WTC11 (cell line): Measurements from ENCODE around the gene AVPR1B. TPM values are rescaled to one million over a fixed set of nuclear protein-coding genes. Genes with fewer than 3 reads are reported as not detected.

Experiments used
- CDX4 ChIP-seq: fragments of 250-450 bp; sonication (Bioruptor Pico); IDR thresholded peaks from 2 replicates; pipeline ENCODE4 v1.9.0; 2021; ENCODE audit warnings: moderate library complexity, mild to moderate bottlenecking, inconsistent platforms, borderline replicate concordance
- CREB1 ChIP-seq: sonication (generic); formaldehyde crosslinking; IDR thresholded peaks from 2 replicates; pipeline ENCODE4 v1.8.0; 2023; ENCODE audit warnings: mild to moderate bottlenecking, missing genetic modification reagents
- ELF4 ChIP-seq: sonication (generic); formaldehyde crosslinking; IDR thresholded peaks from 2 replicates; pipeline ENCODE4 v1.8.1; 2022; ENCODE audit warnings: low read depth, mild to moderate bottlenecking, moderate library complexity, missing genetic modification reagents
- EMX1 ChIP-seq: fragments of 250-450 bp; sonication (Bioruptor Pico); IDR thresholded peaks from 2 replicates; pipeline ENCODE4 v1.8.0; 2021; ENCODE audit warnings: mild to moderate bottlenecking
- ESRRA ChIP-seq: sonication (generic); formaldehyde crosslinking; IDR thresholded peaks from 2 replicates; pipeline ENCODE4 v1.8.1; 2022; ENCODE audit warnings: mild to moderate bottlenecking, missing genetic modification reagents, borderline replicate concordance
- FOXK1 ChIP-seq: sonication (generic); formaldehyde crosslinking; IDR thresholded peaks from 2 replicates; pipeline ENCODE4 v1.8.0; 2022; ENCODE audit warnings: mild to moderate bottlenecking, moderate library complexity, missing genetic modification reagents
- GABPB1 ChIP-seq: sonication (generic); formaldehyde crosslinking; IDR thresholded peaks from 2 replicates; pipeline ENCODE4 v1.8.1; 2023; ENCODE audit warnings: mild to moderate bottlenecking, missing genetic modification reagents
- GTF2I ChIP-seq: fragments of 250-450 bp; sonication (Bioruptor Pico); conservative IDR thresholded peaks from 2 replicates; pipeline ENCODE4 v1.4.0; 2021; ENCODE audit warnings: mild to moderate bottlenecking
- MYBL2 ChIP-seq: sonication (generic); formaldehyde crosslinking; IDR thresholded peaks from 2 replicates; pipeline ENCODE4 v1.8.1; 2023; ENCODE audit warnings: mild to moderate bottlenecking, moderate library complexity, missing genetic modification reagents
- NR3C1 ChIP-seq: sonication (generic); formaldehyde crosslinking; conservative IDR thresholded peaks from 2 replicates; pipeline ENCODE4 v1.8.1; 2023; ENCODE audit warnings: low read depth, mild to moderate bottlenecking, missing genetic modification reagents
- RORB ChIP-seq: fragments of 250-450 bp; sonication (Bioruptor Pico); IDR thresholded peaks from 2 replicates; pipeline ENCODE4 v1.9.0; 2021; ENCODE audit warnings: mild to moderate bottlenecking
- ZBTB21 ChIP-seq: sonication (generic); formaldehyde crosslinking; IDR thresholded peaks from 2 replicates; pipeline ENCODE4 v1.8.1; 2023; ENCODE audit warnings: mild to moderate bottlenecking, missing genetic modification reagents, borderline replicate concordance
- ZNF121 ChIP-seq: sonication (generic); formaldehyde crosslinking; IDR thresholded peaks from 2 replicates; pipeline ENCODE4 v1.8.0; 2023; ENCODE audit warnings: missing genetic modification reagents
- ZNF138 ChIP-seq: sonication (generic); formaldehyde crosslinking; conservative IDR thresholded peaks from 2 replicates; pipeline ENCODE4 v1.8.1; 2022; ENCODE audit warnings: mild to moderate bottlenecking, moderate library complexity, missing genetic modification reagents
- ZNF317 ChIP-seq: sonication (generic); formaldehyde crosslinking; IDR thresholded peaks from 2 replicates; pipeline ENCODE4 v1.8.1; 2023; ENCODE audit warnings: low read depth, mild to moderate bottlenecking, moderate library complexity, missing genetic modification reagents, borderline replicate concordance
- ZNF416 ChIP-seq: fragments of 250-450 bp; sonication (Bioruptor Pico); IDR thresholded peaks from 2 replicates; pipeline ENCODE4 v1.9.0; 2021; ENCODE audit warnings: mild to moderate bottlenecking, inconsistent platforms
- ZNF532 ChIP-seq: fragments of 250-450 bp; sonication (Bioruptor Pico); IDR thresholded peaks from 2 replicates; pipeline ENCODE4 v1.9.0; 2021; ENCODE audit warnings: mild to moderate bottlenecking, borderline replicate concordance
- total RNA-seq: library from RNA; stranded (reverse); gene quantifications from 3 replicates; pipeline ENCODE4 v1.2.3, GENCODE V29; 2021
- TF ChIP-seq, protein P1 (sequence below): sonication (generic); formaldehyde crosslinking; IDR thresholded peaks from 2 replicates; pipeline ENCODE4 v1.8.0; 2022; ENCODE audit warnings: missing genetic modification reagents
- TF ChIP-seq, protein P2 (sequence below): sonication (generic); formaldehyde crosslinking; IDR thresholded peaks from 2 replicates; pipeline ENCODE4 v1.8.0; 2022; ENCODE audit warnings: mild to moderate bottlenecking, missing genetic modification reagents
- TF ChIP-seq, protein P3 (sequence below): sonication (generic); formaldehyde crosslinking; IDR thresholded peaks from 2 replicates; pipeline ENCODE4 v1.8.0; 2022; ENCODE audit warnings: mild to moderate bottlenecking, missing genetic modification reagents
- TF ChIP-seq, protein P4 (sequence below): sonication (generic); formaldehyde crosslinking; IDR thresholded peaks from 2 replicates; pipeline ENCODE4 v1.8.1; 2022; ENCODE audit warnings: mild to moderate bottlenecking, missing genetic modification reagents, moderate library complexity, borderline replicate concordance
- TF ChIP-seq, protein P5 (sequence below): sonication (generic); formaldehyde crosslinking; IDR thresholded peaks from 2 replicates; pipeline ENCODE4 v1.8.1; 2022; ENCODE audit warnings: missing genetic modification reagents, borderline replicate concordance
- TF ChIP-seq, protein P6 (sequence below): sonication (generic); formaldehyde crosslinking; IDR thresholded peaks from 2 replicates; pipeline ENCODE4 v1.8.0; 2022; ENCODE audit warnings: mild to moderate bottlenecking, missing genetic modification reagents

The AVPR1B gene
- total RNA-seq, 1 experiment from 2014 or later: 0.68 TPM

DNA sequence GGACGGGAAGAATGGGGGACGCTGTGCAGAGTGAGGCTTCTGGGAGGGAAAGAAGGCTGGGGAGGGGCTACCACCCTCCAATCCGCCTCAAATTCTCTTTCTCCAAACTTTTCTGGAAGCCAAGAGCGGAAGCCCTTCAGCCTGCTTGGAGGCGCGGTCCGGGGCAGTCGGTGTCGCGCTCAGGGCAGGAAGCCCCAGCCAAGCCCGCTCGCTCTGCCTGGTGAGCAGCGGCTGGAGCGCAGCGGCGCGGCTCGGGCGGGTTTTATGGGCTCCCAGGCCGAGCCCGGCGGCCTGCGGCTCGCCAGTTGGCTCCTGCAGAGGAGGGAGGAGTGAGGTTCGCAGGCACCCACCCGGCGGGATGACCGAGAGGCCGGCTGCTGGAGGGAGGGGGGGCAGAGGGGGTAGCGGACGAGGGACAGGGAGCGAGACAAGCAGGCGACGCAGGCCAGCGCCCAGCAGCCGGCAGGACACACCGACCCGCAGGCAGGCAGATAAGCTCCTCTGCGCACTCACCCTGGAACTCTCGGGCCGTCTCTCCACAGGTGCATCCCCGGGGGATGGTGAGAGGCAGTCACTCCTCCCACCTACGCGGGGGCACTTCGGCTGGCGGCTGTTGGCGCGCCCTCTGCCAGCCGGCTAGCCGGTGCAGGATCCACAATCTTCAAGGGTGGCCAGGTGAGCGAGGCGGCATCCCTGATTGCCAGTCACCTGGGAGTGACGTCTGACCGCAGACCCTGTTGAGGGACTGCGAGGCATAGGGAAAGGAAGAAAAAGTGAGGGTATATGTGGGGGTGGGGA is at the start of gene AVPR1B (continued):
- TF ChIP-seq CREB1 (CRISPR knock-in tag): 0 out of 2 replicates have a peak, but pooled peaks have one; percentile 15
- 0 out of 2 replicates have a peak, but pooled peaks have one; percentile 51 for TF ChIP-seq ZNF121 (CRISPR knock-in tag)
- peak; percentile 48; the same call in 1 of the 2 replicates for TF ChIP-seq MYBL2
- no peak for TF ChIP-seq ZBTB21 (CRISPR knock-in tag)
- TF ChIP-seq ELF4 (CRISPR knock-in tag): no peak
- TF ChIP-seq GABPB1: no peak
- TF ChIP-seq, protein P1, sequence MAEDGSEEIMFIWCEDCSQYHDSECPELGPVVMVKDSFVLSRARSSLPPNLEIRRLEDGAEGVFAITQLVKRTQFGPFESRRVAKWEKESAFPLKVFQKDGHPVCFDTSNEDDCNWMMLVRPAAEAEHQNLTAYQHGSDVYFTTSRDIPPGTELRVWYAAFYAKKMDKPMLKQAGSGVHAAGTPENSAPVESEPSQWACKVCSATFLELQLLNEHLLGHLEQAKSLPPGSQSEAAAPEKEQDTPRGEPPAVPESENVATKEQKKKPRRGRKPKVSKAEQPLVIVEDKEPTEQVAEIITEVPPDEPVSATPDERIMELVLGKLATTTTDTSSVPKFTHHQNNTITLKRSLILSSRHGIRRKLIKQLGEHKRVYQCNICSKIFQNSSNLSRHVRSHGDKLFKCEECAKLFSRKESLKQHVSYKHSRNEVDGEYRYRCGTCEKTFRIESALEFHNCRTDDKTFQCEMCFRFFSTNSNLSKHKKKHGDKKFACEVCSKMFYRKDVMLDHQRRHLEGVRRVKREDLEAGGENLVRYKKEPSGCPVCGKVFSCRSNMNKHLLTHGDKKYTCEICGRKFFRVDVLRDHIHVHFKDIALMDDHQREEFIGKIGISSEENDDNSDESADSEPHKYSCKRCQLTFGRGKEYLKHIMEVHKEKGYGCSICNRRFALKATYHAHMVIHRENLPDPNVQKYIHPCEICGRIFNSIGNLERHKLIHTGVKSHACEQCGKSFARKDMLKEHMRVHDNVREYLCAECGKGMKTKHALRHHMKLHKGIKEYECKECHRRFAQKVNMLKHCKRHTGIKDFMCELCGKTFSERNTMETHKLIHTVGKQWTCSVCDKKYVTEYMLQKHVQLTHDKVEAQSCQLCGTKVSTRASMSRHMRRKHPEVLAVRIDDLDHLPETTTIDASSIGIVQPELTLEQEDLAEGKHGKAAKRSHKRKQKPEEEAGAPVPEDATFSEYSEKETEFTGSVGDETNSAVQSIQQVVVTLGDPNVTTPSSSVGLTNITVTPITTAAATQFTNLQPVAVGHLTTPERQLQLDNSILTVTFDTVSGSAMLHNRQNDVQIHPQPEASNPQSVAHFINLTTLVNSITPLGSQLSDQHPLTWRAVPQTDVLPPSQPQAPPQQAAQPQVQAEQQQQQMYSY: peak; percentile 83
- no peak for TF ChIP-seq GTF2I (CRISPR knock-in tag)
- TF ChIP-seq, protein P2, sequence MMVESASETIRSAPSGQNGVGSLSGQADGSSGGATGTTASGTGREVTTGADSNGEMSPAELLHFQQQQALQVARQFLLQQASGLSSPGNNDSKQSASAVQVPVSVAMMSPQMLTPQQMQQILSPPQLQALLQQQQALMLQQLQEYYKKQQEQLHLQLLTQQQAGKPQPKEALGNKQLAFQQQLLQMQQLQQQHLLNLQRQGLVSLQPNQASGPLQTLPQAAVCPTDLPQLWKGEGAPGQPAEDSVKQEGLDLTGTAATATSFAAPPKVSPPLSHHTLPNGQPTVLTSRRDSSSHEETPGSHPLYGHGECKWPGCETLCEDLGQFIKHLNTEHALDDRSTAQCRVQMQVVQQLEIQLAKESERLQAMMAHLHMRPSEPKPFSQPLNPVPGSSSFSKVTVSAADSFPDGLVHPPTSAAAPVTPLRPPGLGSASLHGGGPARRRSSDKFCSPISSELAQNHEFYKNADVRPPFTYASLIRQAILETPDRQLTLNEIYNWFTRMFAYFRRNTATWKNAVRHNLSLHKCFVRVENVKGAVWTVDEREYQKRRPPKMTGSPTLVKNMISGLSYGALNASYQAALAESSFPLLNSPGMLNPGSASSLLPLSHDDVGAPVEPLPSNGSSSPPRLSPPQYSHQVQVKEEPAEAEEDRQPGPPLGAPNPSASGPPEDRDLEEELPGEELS (CRISPR knock-in tag): 0 out of 2 replicates have a peak, but pooled peaks have one; percentile 31
- TF ChIP-seq, protein P3, sequence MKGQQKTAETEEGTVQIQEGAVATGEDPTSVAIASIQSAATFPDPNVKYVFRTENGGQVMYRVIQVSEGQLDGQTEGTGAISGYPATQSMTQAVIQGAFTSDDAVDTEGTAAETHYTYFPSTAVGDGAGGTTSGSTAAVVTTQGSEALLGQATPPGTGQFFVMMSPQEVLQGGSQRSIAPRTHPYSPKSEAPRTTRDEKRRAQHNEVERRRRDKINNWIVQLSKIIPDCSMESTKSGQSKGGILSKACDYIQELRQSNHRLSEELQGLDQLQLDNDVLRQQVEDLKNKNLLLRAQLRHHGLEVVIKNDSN: no peak
- TF ChIP-seq ZNF532 (CRISPR knock-in tag): no peak
- TF ChIP-seq, protein P4, sequence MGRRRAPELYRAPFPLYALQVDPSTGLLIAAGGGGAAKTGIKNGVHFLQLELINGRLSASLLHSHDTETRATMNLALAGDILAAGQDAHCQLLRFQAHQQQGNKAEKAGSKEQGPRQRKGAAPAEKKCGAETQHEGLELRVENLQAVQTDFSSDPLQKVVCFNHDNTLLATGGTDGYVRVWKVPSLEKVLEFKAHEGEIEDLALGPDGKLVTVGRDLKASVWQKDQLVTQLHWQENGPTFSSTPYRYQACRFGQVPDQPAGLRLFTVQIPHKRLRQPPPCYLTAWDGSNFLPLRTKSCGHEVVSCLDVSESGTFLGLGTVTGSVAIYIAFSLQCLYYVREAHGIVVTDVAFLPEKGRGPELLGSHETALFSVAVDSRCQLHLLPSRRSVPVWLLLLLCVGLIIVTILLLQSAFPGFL (CRISPR knock-in tag): no peak
- TF ChIP-seq RORB (CRISPR knock-in tag): no peak
- TF ChIP-seq, protein P5, sequence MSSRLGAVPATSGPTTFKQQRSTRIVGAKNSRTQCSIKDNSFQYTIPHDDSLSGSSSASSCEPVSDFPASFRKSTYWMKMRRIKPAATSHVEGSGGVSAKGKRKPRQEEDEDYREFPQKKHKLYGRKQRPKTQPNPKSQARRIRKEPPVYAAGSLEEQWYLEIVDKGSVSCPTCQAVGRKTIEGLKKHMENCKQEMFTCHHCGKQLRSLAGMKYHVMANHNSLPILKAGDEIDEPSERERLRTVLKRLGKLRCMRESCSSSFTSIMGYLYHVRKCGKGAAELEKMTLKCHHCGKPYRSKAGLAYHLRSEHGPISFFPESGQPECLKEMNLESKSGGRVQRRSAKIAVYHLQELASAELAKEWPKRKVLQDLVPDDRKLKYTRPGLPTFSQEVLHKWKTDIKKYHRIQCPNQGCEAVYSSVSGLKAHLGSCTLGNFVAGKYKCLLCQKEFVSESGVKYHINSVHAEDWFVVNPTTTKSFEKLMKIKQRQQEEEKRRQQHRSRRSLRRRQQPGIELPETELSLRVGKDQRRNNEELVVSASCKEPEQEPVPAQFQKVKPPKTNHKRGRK (CRISPR knock-in tag): 0 out of 2 replicates have a peak, but pooled peaks have one; percentile 38
- TF ChIP-seq, protein P6, sequence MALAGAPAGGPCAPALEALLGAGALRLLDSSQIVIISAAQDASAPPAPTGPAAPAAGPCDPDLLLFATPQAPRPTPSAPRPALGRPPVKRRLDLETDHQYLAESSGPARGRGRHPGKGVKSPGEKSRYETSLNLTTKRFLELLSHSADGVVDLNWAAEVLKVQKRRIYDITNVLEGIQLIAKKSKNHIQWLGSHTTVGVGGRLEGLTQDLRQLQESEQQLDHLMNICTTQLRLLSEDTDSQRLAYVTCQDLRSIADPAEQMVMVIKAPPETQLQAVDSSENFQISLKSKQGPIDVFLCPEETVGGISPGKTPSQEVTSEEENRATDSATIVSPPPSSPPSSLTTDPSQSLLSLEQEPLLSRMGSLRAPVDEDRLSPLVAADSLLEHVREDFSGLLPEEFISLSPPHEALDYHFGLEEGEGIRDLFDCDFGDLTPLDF (CRISPR knock-in tag): no peak
- no peak for TF ChIP-seq ZNF317 (CRISPR knock-in tag)
- no peak for TF ChIP-seq ZNF416 (CRISPR knock-in tag)
- TF ChIP-seq NR3C1: no peak
- no peak for TF ChIP-seq EMX1 (CRISPR knock-in tag)
- TF ChIP-seq ESRRA (CRISPR knock-in tag): no peak
- TF ChIP-seq FOXK1 (CRISPR knock-in tag): no peak
- TF ChIP-seq ZNF138 (CRISPR knock-in tag): no peak
- TF ChIP-seq CDX4 (CRISPR knock-in tag): no peak
